ENCODE results near the gene STYXL2.

Gene STYXL2
- 0 to 0.08 (median 0) reads per million in 4 donors for total RNA-seq

- DNase-seq: no peak
Measured at GRCh38 chr1:167093846-167094516, at the start of gene STYXL2. STYXL2 (plus strand) TSS chr1:167094075; CDS start chr1:167094850, 775 bp downstream.

DNA sequence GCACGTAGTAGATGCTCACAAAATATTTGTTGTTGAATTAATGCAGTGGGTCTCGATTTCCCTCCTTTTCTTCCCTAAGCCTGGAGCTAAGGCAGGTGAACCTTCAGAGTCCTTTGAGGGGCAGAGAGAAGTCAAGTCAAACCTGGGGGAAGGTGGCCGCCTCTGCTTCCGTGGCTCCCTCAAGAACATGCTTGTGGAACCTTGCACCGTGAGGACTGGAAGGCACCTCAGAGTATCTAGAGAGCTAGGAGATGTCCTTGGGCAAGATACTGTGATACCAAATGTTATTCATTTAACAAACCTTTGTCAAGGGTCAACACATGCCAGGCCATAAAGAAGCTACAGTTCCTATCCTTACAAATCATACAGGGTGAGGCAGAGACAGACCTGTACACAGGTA lies 42.0 kb upstream of the STYXL2 start:
- DNase-seq: no peak

- no peak for DNase-seq
Measured at GRCh38 chr1:167052389-167052788, 41.5 kb upstream of the STYXL2 start.

- no peak for DNase-seq
Measured at GRCh38 chr1:167054531-167054930, 39.3 kb upstream of the STYXL2 start.

DNA sequence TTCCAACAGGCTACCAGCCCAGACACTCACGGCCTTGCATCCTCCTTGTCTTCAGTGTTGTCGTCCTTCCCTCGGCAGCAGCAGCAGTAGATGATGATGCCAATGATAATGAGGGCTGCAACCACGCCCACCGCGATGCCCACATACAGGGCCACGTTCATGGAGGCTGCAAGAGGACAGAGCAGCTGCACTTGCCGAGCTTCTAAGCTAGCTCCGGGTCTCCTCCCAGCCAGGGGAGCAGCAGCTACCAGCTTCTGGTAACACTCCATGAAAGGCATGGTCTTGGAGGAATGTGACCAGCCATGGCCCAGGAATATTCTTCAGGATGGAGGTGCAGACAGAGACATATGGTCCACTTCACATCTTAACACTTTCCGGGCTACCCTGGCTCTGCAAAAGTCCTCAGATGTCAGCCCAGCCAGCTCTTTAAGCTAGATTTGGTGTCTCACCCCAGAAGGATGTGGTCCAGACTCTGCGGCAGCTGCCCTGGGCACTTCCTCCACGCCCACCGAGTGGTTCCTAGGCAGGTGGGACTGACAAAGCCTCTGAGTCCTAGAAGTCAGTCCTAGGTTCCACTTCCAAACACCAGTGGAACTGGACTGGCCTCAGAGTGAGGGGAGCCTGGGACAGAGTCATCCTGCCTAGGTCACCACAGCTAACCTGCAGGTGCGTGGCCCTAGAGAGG lies 38.8 kb upstream of the STYXL2 start:
- DNase-seq: no peak

DNA sequence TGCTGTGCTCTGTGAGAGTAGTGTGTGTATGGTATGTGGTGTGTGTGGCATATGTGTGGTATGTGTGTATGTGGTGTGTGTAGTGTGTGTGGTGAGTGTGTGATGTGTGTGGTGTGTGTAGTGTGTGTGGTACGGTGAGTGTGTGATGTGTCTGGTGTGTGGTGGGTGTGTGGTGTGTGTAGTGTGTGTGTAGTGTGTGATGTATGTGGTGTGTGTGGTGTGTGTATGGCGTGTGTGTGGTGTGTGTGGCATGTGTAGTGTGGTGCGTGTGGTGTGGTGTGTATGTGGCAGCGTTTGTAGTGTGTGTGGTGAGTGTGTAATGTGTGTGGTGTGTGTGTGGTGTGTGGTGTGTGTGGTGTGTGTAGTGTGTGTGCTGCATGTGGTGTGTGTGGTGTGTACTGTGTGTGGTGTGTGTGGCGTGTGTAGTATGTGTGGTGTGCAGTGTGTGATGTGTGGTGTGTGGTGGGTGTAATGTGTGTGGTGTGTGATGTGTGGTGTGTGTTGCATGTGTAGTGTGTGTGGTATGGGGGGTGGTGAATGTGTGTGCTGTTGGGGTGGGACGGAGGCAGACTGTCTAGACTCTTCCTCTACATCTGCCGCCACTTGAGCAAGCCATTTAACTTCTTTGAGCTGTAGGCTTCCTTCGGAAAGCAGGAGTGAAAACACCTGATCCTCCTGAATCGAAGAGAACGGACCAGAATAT lies 37.2 kb upstream of the STYXL2 start:
- DNase-seq: no peak

- DNase-seq: peak in 1 of 5 donors; percentile 51
Measured at GRCh38 chr1:167057241-167057688, 36.6 kb upstream of the STYXL2 start.

DNA sequence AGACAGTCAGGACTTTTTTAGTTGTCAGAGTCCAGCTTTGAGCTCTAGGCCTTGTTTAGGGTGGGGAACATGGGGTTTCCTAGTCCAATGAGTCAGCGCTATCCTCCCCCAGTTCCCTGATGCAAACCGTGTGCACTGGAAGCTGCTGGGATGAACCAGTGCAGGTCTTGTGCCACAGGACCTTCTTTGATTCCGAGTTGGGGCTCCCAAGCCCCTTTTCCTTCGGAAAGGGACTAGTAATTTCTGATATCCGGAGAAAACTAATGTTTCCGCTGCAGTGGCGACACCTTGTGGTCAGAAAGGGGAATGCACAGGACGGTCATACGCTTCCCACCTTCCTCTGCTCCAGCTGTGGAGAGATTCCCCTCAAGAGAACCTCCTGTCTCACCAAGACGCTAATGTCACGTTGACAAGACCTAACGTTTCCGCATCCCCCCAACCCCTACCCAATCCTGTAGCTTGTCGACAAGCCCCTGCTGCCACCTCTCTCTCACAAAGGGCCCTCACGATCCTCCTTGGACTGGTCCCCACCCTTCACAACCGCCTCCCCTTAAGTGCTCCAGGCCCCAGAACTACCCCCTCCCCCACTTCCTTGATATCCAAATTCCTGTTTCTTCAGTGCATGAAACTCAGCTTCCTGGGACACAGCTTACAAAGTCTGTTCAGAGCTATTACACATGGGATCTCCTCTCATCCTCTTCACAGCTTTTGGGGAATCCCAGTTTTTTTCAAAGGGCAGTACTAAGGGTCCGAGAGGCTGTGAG lies 34.6 kb upstream of the STYXL2 start:
- DNase-seq: peak; percentile 20 to 71 (median 54)

GRCh38 chr1:167059809-167060107 lies 34.1 kb upstream of the STYXL2 start:
- DNase-seq: no peak

DNA sequence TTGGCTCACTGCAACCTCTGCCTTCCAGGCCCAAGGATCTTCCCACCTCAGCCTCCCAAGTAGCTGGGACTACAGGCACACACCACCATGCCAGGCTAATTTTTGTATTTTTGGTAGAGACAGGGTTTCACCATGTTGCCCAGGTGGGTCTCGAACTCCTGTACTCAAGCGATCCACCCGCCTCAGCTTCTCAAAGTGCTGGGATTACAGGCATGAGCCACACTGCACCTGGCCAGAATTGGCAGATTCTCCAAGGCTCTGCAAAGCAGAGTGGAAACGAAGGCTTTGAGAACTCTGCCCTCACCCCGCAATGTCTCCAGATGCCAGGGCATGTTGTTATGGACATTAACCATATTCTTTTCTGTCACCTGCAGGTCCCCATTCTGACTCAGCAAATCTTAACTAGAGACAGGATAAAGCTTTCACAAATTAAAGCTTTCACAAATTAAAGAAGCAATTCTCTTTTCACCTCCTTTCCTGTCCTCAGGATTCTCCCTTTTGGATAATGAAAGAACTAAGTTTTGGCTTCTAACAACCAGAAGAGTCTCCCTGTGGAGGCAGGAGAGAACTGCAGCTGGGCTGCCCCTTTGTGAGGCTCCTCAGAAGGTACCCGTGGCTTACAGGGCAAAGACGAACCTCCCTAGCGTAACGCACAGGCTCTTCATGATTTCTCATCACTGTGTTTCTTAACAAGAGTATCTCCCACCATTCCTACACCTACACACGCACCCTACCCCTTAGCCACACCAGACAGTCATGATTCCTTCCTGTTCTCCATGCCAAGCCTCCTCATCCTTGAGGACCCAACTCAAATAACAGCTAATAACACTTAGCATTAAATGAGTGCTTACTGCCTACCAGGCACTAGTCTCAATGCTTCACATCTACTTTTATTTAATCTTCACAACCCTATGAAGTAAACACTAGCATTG lies 33.5 kb upstream of the STYXL2 start:
- DNase-seq: no peak

DNA sequence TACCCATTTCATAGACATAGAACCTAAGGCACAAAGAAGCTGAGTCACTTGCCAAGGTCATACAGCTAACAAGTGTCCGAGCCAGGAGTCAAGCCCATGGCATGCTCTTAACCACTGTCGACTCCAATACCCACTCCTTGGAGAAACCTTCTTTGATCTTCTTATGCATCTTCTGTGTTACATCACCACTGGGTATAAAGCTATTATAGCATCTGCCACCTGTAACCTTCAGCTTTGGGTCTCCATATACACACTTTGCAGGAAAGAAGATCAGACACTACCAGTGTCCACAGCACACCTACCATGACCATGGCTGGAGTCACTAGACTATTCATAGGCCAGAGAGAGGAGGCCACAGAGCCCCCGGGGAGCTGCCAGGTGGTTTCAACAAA lies 32.8 kb upstream of the STYXL2 start:
- no peak for DNase-seq

- no peak for DNase-seq
Measured at GRCh38 chr1:167064621-167065020, 29.3 kb upstream of the STYXL2 start.

DNA sequence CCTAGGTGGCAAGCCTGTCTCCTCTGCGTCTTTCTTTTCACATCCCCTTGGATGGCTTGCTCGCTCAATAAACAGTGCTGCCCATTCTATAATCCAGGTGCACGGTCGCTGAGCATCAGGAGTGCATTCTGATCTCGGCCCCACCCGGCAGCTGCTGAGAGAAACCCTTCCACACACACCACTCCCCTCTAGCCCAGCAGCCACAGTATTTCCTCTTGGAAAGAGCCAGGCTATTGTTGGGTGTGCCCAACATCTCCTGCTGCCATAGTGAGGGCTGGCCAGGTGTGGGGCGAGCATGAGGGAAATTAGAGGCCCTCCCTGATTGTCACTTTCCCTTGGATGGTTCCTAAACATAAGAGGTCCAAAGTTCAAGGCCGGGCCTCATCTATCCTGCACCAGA lies 28.4 kb upstream of the STYXL2 start:
- DNase-seq: no peak

- DNase-seq: peak; percentile 34 to 75 (median 65)
Measured at GRCh38 chr1:167066333-167067122, 27.3 kb upstream of the STYXL2 start.

DNA sequence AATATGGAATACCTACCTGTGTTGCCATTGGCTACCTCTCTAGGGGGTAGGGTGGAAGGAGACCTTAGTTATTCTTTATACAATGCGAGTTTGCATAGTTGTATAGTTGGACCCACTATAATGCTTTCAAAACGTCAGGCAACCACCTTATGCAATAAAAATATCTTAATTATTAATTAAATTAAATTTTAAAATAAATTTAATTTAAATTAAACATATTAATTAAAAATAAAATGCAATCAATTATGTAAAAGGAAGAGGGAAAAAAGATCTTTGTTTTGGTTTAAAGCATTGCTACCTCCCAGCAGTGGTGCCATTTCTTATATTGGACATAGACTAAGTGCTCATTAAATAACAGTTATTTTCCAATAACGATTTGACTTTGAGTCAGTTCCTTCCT lies 26.0 kb upstream of the STYXL2 start:
- DNase-seq: no peak

DNA sequence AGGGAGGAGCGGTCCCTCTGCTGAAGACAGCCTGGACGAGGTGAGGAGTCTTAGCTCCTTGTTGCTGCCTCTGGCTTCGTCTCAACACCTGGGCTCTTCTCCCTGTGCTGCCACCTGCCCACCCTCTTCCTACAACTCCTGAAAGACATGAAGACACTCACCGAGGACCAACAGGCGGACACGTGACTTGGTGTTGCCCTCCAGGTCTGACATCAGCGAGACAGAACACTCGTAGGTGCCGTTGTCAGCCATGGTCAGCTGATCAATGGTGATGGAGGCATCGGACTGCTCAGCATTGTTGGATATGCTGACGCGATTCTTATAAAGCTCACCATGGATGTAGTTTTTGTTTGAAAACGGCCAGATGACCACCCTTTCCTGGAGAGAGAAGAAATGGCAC lies 25.1 kb upstream of the STYXL2 start:
- DNase-seq: no peak

GRCh38 chr1:167071286-167071685 lies 22.6 kb upstream of the STYXL2 start:
- no peak for DNase-seq

- DNase-seq: no peak
Measured at GRCh38 chr1:167076136-167076710, 17.7 kb upstream of the STYXL2 start.

DNA sequence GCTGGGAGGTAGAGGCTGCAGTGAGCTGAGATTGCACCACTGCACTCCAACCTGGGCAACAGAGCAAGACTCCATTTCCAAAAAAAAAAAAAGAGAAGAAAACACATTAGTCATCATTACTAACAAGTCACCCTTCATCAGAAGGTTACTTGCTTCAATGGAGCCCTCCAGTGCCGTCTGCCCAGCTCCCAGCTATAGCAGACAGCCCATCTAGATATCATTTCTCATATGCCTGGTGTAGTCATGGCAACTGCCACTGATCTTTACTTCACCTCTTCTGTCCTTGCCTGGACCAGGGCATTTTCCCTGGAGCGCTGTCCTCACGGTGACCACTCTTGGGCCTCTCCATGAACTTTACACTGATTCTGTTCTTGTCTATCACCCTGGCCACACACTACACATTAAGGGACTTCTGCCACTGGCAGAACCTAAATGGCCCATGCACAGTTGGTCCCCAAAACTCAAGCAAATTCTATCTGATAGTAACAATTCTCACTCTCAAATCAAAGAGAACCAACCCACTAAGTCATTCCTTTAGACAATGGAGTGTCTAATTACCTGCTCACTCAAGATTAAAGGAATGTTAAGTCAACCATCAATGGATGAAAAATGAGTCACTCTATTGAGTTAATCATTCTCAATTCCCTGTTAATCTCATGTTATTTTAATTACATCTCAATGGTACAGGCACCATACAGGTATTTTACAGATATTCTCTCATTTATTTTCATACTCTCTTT lies 16.6 kb upstream of the STYXL2 start:
- DNase-seq: no peak

- DNase-seq: no peak
Measured at GRCh38 chr1:167077868-167078210, 16.0 kb upstream of the STYXL2 start.

Data from T-helper 1 cell (primary cell).